GM18951 (cell line): ENCODE results near the gene POC1A.

Source experiments
- POLR2A ChIP-seq: IDR thresholded peaks from 4 replicates; pipeline ENCODE4 v1.6.1; 2011; ENCODE audit warnings: mild to moderate bottlenecking; ENCODE audit not compliant: insufficient read length, insufficient read depth; ENCODE audit errors: extremely low read depth
- in situ Hi-C: fragments of 300-500 bp; cut with MboI; formaldehyde crosslinking; loops from one replicate; pipeline ENCODE4 v1.12.0; 2022; ENCODE audit warnings: low sequenced_read_pairs, mixed read lengths, inconsistent platforms; ENCODE audit not compliant: unreplicated experiment

Gene POC1A

DNA sequence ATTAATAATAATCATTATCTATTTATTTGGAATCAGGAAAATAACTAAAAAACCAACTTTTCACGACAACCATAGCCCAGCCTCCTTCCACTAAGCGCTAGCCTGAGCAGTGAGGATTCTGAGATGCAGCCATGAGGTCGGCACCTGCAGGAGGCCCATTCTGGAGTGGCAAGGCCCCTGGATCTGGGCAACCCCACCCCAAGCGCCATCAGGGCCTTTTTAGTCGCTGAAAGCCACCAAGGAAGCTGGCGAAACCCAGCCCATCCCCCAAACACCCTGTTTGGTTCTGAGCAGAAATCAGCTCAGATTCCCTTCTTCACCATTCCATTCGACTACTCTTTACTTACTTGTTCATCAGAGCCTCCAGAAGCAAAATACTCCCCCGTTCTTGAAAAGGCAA, 29.5 kb downstream of the POC1A start:
- in situ Hi-C loops, result no loop called here
- no peak for TF ChIP-seq POLR2A

DNA sequence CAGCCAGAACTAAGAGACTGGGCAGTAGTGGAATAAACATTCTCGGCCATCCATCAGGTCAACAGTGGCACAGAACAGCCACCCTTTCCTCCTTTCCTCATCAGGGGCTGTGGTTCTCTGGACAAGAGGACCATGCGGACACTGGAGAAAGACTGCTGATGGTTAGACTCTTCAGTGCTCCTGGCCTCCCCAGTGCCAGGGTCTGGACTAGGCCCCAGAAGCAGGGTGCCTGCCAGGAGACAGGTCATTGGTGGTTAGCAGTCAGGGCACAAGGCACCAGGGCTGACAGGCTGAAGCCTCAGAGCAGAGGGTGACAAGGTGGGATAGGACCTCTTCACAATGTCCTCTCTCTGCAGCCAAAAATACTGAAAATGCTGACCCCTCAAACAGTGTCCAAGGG, 30.1 kb downstream of the POC1A start:
- in situ Hi-C loops, result no loop called here
- no peak for TF ChIP-seq POLR2A

DNA sequence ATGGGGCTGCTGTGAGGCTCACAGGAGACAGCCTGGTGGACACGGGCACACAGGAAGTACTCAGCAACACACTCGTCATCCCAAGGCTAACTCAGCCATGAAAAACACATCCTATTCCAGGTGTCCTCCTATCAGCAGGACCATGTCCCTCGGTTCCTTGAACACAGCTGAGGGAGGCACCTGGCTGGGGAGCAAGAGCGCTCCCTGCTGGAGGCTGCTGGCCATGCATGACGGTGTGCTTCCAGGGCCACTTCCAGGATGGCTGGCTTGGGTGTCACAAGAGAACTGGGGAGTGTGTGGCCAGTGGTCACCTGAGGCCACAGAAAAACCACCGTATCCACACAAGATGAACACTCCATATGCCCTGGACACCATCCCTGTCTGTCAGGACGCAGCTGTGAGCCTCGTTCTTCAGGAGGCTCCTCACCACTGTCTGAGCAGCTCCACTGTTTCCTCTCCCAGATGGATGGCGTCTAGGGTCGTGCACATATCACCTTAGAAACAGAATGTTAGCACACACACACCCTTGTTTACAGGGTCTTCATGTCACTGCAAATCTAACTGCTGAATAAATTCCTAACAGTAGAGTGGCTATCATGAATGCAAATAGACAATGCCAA, 31.0 kb downstream of the POC1A start:
- no peak for TF ChIP-seq POLR2A
- in situ Hi-C loops, result no loop called here

DNA sequence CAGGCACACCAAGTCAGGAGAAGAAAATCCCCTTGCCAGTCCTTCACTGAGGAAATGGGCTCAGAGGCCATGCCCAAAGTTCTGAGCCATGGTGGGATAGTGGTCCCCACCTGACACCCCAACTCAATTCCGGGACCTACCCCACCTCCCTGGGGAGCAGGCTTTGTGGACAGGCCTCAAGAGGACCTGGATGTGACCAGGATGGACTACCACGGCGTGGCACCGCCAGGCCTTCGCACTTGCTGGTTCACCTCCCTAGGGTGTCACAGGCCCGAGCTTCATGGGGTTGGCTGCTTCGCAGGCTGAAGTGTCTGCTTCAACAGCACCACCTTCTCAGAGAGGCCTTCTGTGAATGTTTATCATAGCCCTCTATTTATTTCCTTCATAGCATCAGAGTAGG, 31.7 kb downstream of the POC1A start:
- in situ Hi-C loops, result no loop called here
- TF ChIP-seq POLR2A, result no peak

DNA sequence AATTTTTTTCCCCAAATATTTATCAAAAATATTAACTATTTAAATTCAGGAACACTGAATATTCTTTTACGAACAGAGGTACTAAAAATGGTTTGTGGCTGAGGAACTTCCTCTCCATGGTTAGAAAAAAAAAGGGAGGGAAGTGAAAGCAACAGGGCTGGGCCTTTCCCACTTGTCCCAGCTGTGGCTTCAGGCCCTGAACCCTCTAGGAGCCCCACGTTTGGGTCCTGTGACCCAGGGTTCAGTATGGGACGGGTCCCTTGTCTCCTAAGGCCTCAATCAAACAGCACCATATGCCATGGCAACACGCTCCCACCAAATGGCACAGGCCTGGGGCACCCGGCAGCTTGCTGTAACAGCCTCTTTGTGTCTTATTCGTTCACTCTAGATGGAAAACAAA, 32.4 kb downstream of the POC1A start:
- in situ Hi-C loops, result no loop called here
- TF ChIP-seq POLR2A, result no peak

DNA sequence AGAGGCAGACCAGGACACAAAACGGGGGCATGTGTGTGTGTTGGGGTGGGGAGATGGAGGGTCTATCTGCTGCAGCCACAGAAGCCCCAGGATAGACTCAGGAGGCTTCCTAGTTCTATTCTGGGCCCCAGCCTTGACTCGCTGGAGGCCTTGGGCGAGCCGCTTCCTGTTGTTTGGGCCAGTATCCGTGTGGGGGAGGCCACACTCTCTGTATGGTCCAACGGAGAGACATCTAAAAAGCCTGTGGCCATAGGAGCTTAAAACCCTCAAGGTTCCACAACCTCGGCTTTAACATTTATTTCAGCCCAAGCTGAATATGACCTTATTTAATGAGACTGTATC, 32.8 kb downstream of the POC1A start:
- in situ Hi-C loops, result no loop called here
- no peak for TF ChIP-seq POLR2A

DNA sequence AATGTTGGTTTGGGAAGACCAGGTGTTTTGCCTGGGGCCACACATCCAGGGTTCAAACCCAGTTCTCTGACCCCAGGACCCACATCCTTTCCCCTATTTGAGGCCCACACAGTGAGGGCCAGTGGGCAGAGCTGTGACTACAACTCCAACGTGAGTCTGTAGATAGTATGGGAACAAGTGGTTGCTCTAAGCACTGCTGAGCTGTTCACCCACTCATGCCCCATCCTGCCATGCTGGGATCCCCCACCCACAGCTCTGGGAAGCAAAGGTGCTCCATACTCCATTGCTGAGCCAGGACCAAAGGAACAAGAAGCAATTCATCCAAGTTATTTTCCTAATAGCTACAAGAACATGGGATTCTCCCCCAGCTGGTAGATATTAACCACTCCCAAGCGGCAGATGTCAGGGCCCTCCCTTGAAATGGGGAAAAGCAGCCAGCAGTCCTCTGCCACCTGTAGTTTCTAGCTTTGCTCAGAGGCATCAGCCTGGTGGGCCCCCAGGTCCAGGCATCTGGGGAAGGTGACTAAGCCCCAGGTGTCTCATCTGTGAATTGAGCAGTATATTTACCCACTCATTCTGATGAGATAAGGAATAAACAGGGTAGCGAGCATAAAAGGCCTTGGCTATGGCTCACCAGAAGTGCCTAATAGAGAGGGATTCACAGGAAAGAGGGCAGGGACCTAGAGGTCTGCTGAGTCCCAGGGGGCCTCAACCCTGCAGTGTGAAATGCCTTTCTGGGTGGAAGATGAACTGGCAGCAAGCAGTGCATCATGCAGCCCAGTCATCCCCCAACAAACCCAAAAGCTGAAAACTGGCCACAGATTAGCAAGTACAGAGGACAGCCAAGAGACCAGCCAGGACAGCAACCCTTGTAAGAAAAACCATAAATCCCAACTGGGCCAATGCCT, 33.4 kb downstream of the POC1A start:
- in situ Hi-C loops, result no loop called here

DNA sequence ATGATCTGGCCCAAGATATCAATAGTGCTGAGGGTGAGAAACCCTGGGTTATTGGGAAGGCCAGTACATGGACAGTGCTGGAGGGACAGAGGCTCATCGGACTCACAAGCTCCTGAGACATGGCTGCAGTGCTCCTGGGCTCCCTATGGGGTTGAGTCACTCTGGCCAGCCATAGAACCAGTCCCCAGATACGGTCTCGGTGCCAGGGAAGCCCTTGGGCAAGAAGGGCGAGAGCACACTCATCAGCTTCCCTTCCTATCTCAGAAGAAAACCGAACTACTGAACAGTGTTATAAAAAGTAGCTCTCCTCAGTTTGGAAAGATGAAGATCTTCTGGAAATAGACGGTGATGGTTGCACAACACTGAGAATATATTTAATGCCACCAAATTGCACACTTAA, 34.4 kb downstream of the POC1A start:
- in situ Hi-C loops, result no loop called here
- no peak for TF ChIP-seq POLR2A

More for the DNA sequence above, 33.4 kb downstream of the POC1A start:
- no peak for TF ChIP-seq POLR2A

DNA sequence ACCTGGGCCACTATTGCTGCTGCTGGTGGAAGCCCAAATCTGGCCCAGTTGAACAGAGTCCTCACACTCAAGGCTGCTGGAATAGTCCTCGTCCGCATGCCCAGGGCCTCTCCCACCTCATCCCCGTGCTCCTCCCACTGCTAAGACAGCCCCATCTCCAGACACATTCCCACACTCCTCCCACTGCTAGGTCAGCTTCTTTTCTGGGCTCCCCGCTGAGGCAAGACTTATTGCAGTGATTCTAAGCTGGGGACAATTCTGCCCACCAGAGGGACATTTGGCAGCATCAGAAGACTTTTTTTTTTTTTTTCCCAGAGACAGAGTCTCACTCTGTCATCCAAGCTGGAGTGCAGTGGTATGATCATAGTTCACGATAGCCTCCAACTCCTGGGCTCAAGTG, 35.1 kb downstream of the POC1A start:
- in situ Hi-C loops, result no loop called here
- no peak for TF ChIP-seq POLR2A

DNA sequence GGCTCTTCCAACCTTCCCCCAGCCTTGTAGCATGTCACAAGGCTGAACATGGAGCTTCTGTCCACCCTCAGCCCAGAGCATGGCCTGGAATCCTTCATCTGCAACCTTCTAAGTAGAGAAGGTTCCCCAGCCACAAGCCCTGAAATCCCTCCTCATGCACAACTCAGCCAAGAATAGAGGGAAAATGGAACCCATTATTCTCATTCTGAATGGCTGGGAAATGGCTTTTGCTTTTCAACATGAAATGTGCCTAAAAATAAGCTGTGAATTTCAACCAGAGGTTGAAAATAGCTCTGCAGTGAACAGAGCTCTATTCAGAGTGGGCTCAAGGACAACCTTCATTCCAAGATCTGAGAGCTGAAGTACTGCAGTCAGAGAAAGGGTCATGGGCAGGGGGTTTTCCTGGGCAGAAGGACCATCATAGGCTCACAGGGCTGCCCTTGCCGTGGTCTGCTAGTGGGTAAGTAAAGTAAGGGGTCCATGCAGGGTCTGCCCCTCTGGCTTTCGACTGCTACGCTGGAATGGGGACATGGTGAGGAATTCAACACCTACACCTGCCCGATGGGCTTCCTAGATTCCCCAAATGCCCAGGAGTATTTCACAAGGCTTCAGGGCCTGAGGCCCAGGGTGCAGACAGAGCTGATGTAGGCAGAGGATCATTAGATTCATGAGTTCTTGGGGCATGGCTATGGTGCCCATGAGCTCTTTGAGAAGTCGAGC, 35.9 kb downstream of the POC1A start:
- TF ChIP-seq POLR2A, result no peak
- in situ Hi-C loops, result no loop called here

DNA sequence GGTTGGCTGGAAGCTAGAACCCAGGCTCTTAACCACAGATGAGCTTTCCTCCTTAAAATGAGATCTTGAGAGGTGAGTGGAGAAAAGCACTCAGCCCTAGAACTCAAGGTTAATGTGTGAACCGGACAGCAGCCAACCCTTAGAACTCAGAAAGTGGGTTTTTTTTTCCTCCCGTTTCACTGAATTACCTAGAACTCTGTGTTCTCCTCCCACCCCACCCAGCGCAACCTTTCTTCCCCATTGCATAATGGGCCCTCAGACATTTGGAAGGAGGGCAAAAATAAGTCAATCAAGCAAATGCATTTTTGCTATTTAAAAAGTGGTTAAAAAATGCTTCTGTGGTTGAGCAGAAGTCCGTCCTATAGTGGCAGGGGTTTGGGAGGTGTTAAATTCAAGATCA, 36.7 kb downstream of the POC1A start:
- in situ Hi-C loops, result no loop called here
- TF ChIP-seq POLR2A, result no peak

DNA sequence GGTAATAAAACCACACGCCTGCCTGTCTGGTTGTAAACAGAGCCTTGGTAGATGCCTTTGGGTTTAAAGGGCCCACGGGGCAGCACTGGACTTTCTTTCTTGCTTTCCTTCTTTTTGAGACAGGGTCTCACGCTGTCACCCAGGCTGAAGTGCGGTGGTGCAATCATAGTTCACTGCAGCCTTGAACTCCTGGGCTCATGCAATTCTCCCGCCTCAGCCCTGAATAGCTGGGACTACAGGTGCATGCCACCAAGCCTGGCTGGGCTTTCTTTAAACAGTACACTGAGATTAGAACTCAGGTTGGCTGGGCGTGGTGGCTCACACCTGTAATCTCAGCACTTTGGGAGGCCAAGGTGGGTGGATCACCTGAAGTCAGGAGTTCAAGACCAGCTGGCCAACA, 42.2 kb downstream of the POC1A start:
- no peak for TF ChIP-seq POLR2A
- in situ Hi-C loops, result no loop called here

DNA sequence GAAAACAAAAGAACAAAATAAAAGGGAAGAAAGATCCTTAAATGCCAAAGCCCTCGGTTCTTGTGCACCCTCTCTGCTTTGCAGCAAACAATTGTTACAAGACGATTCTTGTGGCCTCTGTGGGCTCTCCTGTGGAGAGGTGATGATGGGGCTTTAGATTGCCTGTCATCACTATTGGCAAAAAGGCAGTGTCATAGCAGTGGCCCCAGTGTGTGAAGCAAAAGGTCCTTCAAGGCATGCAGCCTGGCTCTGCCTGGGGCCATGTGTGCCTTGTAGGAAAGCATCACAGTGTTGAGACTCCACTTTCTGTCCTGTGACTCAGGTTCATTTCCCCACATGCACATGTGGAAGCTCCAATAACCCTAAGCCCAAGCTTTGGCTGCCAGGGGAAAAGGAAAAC, 43.7 kb downstream of the POC1A start:
- TF ChIP-seq POLR2A, result no peak
- in situ Hi-C loops, result no loop called here
